K562 (cell line): ENCODE data around the gene CPED1. TPM values are rescaled to one million over a fixed set of nuclear protein-coding genes. Genes with fewer than 3 reads are reported as not detected.

Experiments used
- CHD4 ChIP-seq: fragments of 200-600 bp; sonication (generic); IDR thresholded peaks from 3 replicates; pipeline ENCODE4 v1.6.1; 2012; ENCODE audit warnings: low read depth, mild to moderate bottlenecking, mixed read lengths, low read length, inconsistent platforms; ENCODE audit not compliant: insufficient read depth, insufficient replicate concordance, poor library complexity, severe bottlenecking
- GATAD2A ChIP-seq: fragments of 450-650 bp; IDR thresholded peaks from 2 replicates; pipeline ENCODE4 v1.6.1; 2017
- NCOA4 ChIP-seq: fragments of 450-650 bp; IDR thresholded peaks from 2 replicates; pipeline ENCODE4 v1.6.1; 2018; ENCODE audit warnings: mild to moderate bottlenecking; ENCODE audit not compliant: partially characterized antibody
- NFIX ChIP-seq: fragments of 250-450 bp; sonication (Bioruptor Pico); IDR thresholded peaks from 2 replicates; pipeline ENCODE4 v1.4.0; 2020; ENCODE audit warnings: low read depth, mild to moderate bottlenecking, moderate library complexity
- PHF8 ChIP-seq: fragments of 200-600 bp; sonication (generic); IDR thresholded peaks from 2 replicates; pipeline ENCODE4 v1.6.1; 2012; ENCODE audit warnings: mixed run types, mild to moderate bottlenecking, inconsistent platforms, low read length, moderate library complexity, borderline replicate concordance
- PRPF4 ChIP-seq: fragments of 200-400 bp; formaldehyde crosslinking; IDR thresholded peaks from one replicate; pipeline ENCODE4 v1.6.1; 2017; ENCODE audit warnings: low read length, low read depth, mild to moderate bottlenecking; ENCODE audit not compliant: insufficient read depth, poor library complexity, severe bottlenecking
- RREB1 ChIP-seq: fragments of 250-450 bp; sonication (Bioruptor Pico); IDR thresholded peaks from 2 replicates; pipeline ENCODE4 v1.4.0; 2020
- TFE3 ChIP-seq: fragments of 450-650 bp; formaldehyde crosslinking; IDR thresholded peaks from 2 replicates; pipeline ENCODE4 v1.4.0; 2020; ENCODE audit warnings: mild to moderate bottlenecking, mixed read lengths
- ZFP1 ChIP-seq: fragments of 450-650 bp; formaldehyde crosslinking; IDR thresholded peaks from 2 replicates; pipeline ENCODE4 v1.4.0; 2020; ENCODE audit warnings: mild to moderate bottlenecking, mixed read lengths
- ZKSCAN1 ChIP-seq: fragments of 150-350 bp; IDR thresholded peaks from 2 replicates; pipeline ENCODE4 v1.6.1; 2016; ENCODE audit warnings: low read depth, low read length
- ZMIZ1 ChIP-seq, 2 experiments: fragments of 150-350 bp in 1 of 2; IDR thresholded peaks; 2 replicates each; pipeline ENCODE4 v1.6.1; 2012 to 2016; ENCODE audit warnings: low read depth in 2 of 2, low read length in 2 of 2, mild to moderate bottlenecking in 1 of 2, moderate library complexity in 1 of 2
- ZNF224 ChIP-seq: sonication (generic); formaldehyde crosslinking; IDR thresholded peaks from 2 replicates; pipeline ENCODE4 v1.8.0; 2022; ENCODE audit warnings: mild to moderate bottlenecking, missing genetic modification reagents
- ZNF507 ChIP-seq: conservative IDR thresholded peaks from 2 replicates; pipeline ENCODE4 v1.6.1; 2017; ENCODE audit warnings: missing genetic modification characterization, missing compliant biosample characterization
- polyA plus RNA-seq, 8 experiments: library from polyadenylated mRNA; depleted of rRNA in 4 of 8; stranded (reverse) in 5 of 8; unstranded in 3 of 8; fragments of >200 nt; fragmentation: Nextera tagmentation in 2 of 8; fragmentation: Illumina TruSeq in 1 of 8; extraction: Ambion mirVana in 2 of 8; extraction: Trizol in 1 of 8; gene quantifications; 2 replicates each; pipeline versions ENCODE4 v1.2.1 to v1.2.3, GENCODE V29; 2011 to 2014; ENCODE audit warnings: inconsistent platforms in 1 of 8, missing spikeins in 1 of 8
- total RNA-seq, 7 experiments: library from RNA; depleted of rRNA in 6 of 7; stranded (reverse); fragments of >200 nt in 6 of 7; fragmentation: Illumina TruSeq in 2 of 7; extraction: Trizol in 2 of 7; gene quantifications; 2 replicates each; pipeline versions ENCODE4 v1.2.1 to v1.2.3, GENCODE V29; 2011 to 2021; ENCODE audit warnings: low replicate concordance in 1 of 7
- TF ChIP-seq, protein P1 (sequence below): fragments of 250-450 bp; sonication (Bioruptor Pico); IDR thresholded peaks from 2 replicates; pipeline ENCODE4 v1.5.0; 2021

Gene CPED1
- total and polyA plus RNA-seq, 9 of the 15 experiments (the other 6 are each of a cell fraction or from before 2014, with no cell fraction given) = 195 to 393 (median 290) TPM

DNA sequence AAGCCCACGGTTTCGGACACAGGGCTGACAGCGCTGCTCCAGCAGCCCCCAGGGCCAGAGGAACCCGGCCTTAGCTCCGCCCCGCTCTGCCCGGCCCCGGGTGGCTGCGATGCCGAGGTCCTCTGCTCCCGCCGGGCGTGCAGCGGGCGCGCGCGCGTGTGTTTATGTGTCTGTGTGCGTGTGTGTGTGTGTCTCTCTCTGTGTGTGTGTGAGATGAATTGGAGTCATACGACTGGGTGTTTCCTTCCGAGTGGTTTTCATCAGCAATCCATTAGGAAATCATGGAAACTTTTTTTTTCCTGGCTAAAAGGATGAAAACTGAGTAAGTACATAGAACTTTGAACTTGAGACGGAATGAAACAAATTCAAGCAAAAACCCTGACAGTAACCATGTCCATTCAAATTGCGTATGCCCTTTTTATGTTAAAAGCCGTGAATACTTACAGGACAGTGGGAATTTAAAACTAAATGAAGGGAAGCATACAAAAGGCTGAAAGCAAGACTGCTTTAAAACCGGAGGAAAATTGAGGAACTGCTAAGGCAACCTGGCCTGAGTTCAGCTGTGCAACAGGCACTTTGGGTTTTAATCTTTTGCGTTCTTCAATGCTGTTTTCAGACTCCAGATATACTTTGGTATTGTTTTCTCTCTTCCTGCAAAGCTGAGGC, at the start of gene CPED1 (continued):
- TF ChIP-seq RREB1 (CRISPR knock-in tag) = no peak
- 0 out of 2 replicates have a peak, but pooled peaks have one; percentile 53 for TF ChIP-seq ZFP1 (CRISPR knock-in tag)
- TF ChIP-seq TFE3 (CRISPR knock-in tag) = no peak
- TF ChIP-seq NFIX (CRISPR knock-in tag) = peak; percentile 16; the same call in 1 of the 2 replicates
- TF ChIP-seq ZNF224 = no peak
- TF ChIP-seq ZNF507 (tag) = no peak
- TF ChIP-seq CHD4 = no peak
- TF ChIP-seq PHF8 = peak; percentile 10; the same call in 1 of the 2 replicates
- 0 out of 2 replicates have a peak, but pooled peaks have one; percentile 16 for TF ChIP-seq ZKSCAN1
- TF ChIP-seq, protein P1, sequence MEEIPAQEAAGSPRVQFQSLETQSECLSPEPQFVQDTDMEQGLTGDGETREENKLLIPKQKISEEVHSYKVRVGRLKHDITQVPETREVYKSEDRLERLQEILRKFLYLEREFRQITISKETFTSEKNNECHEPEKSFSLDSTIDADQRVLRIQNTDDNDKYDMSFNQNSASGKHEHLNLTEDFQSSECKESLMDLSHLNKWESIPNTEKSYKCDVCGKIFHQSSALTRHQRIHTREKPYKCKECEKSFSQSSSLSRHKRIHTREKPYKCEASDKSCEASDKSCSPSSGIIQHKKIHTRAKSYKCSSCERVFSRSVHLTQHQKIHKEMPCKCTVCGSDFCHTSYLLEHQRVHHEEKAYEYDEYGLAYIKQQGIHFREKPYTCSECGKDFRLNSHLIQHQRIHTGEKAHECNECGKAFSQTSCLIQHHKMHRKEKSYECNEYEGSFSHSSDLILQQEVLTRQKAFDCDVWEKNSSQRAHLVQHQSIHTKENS = no peak
- no peak for TF ChIP-seq GATAD2A
- TF ChIP-seq PRPF4 = no peak
- no peak for TF ChIP-seq ZMIZ1 (IDR thresholded peaks at IDR 0.05; ENCODE audit: low read depth in 2 of 2, low read length in 2 of 2)
- TF ChIP-seq NCOA4 = no peak
